IMR-90 (cell line): Measurements from ENCODE around the gene NCOA5. TPM values are rescaled to one million over a fixed set of nuclear protein-coding genes. Genes with fewer than 3 reads are reported as not detected.

Experiments used
- ATAC-seq: fragments of 200-7000 bp; cut with Tn5 transposase; 2 replicates; pipeline ENCODE4 v1.9.1; 2020; ENCODE audit warnings: low read depth, mild to moderate bottlenecking, moderate library complexity
- BruUV-seq: library from RNA; stranded (reverse); fragments of 400-500 nt; replicated peaks from 2 replicates; lab custom pipeline; 2021; lab: Mats Ljungman, UMichigan
- CTCF ChIA-PET: fragments of 300-600 bp; formaldehyde crosslinking; extraction: SDS; loops from one replicate; lab custom pipeline; 2021; ENCODE audit warnings: antibody characterized with exemption; lab: Yijun Ruan, JAX
- POLR2A ChIA-PET: fragments of 300-600 bp; sonication (Branson Sonifier 250); formaldehyde crosslinking; loops from one replicate; lab custom pipeline; 2022; ENCODE audit warnings: antibody characterized with exemption; ENCODE audit not compliant: unreplicated experiment; lab: Charles Lee
- DNase-seq: peaks from one replicate; pipeline ENCODE4 v3.0.0; 2013
- H2AFZ ChIP-seq: replicated peaks from 2 replicates; pipeline ENCODE3; 2013; ENCODE audit warnings: low read length, mild to moderate bottlenecking; ENCODE audit not compliant: poor library complexity
- H2AK5ac ChIP-seq: 2 replicates; pipeline ENCODE4 v1.6.1; 2013; ENCODE audit warnings: low read depth, low read length, inconsistent platforms
- H2AK9ac ChIP-seq: replicated peaks from 2 replicates; pipeline ENCODE3; 2013; ENCODE audit warnings: mild to moderate bottlenecking, low read depth, low read length, moderate library complexity; ENCODE audit not compliant: poor library complexity
- H2BK120ac ChIP-seq: 2 replicates; pipeline ENCODE4 v1.6.1; 2013; ENCODE audit warnings: low read depth, low read length, inconsistent platforms
- H2BK15ac ChIP-seq: 3 replicates; pipeline ENCODE4 v1.6.1; 2013; ENCODE audit warnings: low read depth, low read length, inconsistent platforms
- H2BK20ac ChIP-seq: 2 replicates; pipeline ENCODE4 v1.6.1; 2013; ENCODE audit warnings: low read depth, mild to moderate bottlenecking, inconsistent platforms, low read length, moderate library complexity
- H2BK5ac ChIP-seq: 2 replicates; pipeline ENCODE4 v1.6.1; 2013; ENCODE audit warnings: mild to moderate bottlenecking, low read depth, low read length, inconsistent platforms; ENCODE audit not compliant: poor library complexity, severe bottlenecking
- H3K14ac ChIP-seq: replicated peaks from 2 replicates; pipeline ENCODE4 v1.6.1; 2013; ENCODE audit warnings: low read depth, low read length, inconsistent platforms
- H3K18ac ChIP-seq: 2 replicates; pipeline ENCODE4 v1.6.1; 2013; ENCODE audit warnings: low read depth, low read length, control low read depth
- H3K23ac ChIP-seq: 2 replicates; pipeline ENCODE4 v1.6.1; 2013; ENCODE audit warnings: low read depth, low read length, inconsistent platforms
- H3K27ac ChIP-seq: 2 replicates; pipeline ENCODE4 v1.5.1; 2013; ENCODE audit warnings: mild to moderate bottlenecking, control low read depth, low read length; ENCODE audit not compliant: insufficient read depth
- H3K27me3 ChIP-seq: 2 replicates; pipeline ENCODE4 v1.6.1; 2013; ENCODE audit warnings: low read length; ENCODE audit not compliant: control insufficient read depth, insufficient read depth
- H3K36me3 ChIP-seq: 2 replicates; pipeline ENCODE4 v1.6.1; 2013; ENCODE audit warnings: low read length, mixed read lengths; ENCODE audit not compliant: control insufficient read depth, insufficient read depth
- H3K4ac ChIP-seq: 2 replicates; pipeline ENCODE4 v1.6.1; 2013; ENCODE audit warnings: low read depth, low read length, inconsistent platforms
- H3K4me1 ChIP-seq: 2 replicates; pipeline ENCODE4 v1.6.1; 2013; ENCODE audit warnings: low read length, mixed read lengths; ENCODE audit not compliant: control insufficient read depth, insufficient read depth
- H3K4me2 ChIP-seq: 2 replicates; pipeline ENCODE4 v1.6.1; 2013; ENCODE audit warnings: low read depth, mild to moderate bottlenecking, control low read depth, low read length, moderate library complexity
- H3K4me3 ChIP-seq: 2 replicates; pipeline ENCODE4 v1.5.1; 2013; ENCODE audit warnings: low read depth, mild to moderate bottlenecking, control low read depth, low read length, moderate library complexity; ENCODE audit not compliant: insufficient read depth
- H3K56ac ChIP-seq: 2 replicates; pipeline ENCODE4 v1.6.1; 2013; ENCODE audit warnings: low read length, inconsistent platforms; ENCODE audit not compliant: insufficient read depth; ENCODE audit errors: extremely low read depth
- H3K79me1 ChIP-seq, 2 experiments: 2 replicates each; pipeline ENCODE4 v1.6.1; 2013; ENCODE audit warnings: low read length in 2 of 2, inconsistent platforms in 1 of 2, low read depth in 1 of 2
- H3K9ac ChIP-seq: 2 replicates; pipeline ENCODE4 v1.6.1; 2013; ENCODE audit warnings: low read depth, low read length, control low read depth
- H3K9me1 ChIP-seq: 2 replicates; pipeline ENCODE4 v1.6.1; 2013; ENCODE audit warnings: low read length, inconsistent platforms; ENCODE audit not compliant: insufficient read depth
- H3K9me3 ChIP-seq: 2 replicates; pipeline ENCODE4 v1.6.1; 2013; ENCODE audit warnings: low read length; ENCODE audit not compliant: control insufficient read depth, insufficient read depth
- H4K20me1 ChIP-seq: 2 replicates; pipeline ENCODE4 v1.6.1; 2013; ENCODE audit warnings: low read length, inconsistent platforms; ENCODE audit not compliant: insufficient read depth
- H4K5ac ChIP-seq: 2 replicates; pipeline ENCODE4 v1.6.1; 2013; ENCODE audit warnings: mild to moderate bottlenecking, low read depth, low read length, control low read depth
- H4K8ac ChIP-seq, 2 experiments: 2 replicates each; pipeline ENCODE4 v1.6.1; 2013; ENCODE audit warnings: low read depth in 2 of 2, low read length in 2 of 2, control low read depth in 1 of 2, inconsistent platforms in 1 of 2
- H4K91ac ChIP-seq: 2 replicates; pipeline ENCODE4 v1.6.1; 2013; ENCODE audit warnings: low read depth, low read length, inconsistent platforms; ENCODE audit not compliant: insufficient read depth
- CHD1 ChIP-seq: IDR thresholded peaks from 2 replicates; pipeline ENCODE4 v1.6.1; 2012; ENCODE audit warnings: low read depth, low read length, improper control_type of control experiment
- CTCF ChIP-seq: conservative IDR thresholded peaks from 2 replicates; pipeline ENCODE4 v1.5.1; 2012; ENCODE audit warnings: mild to moderate bottlenecking, low read depth, low read length, improper control_type of control experiment
- ELK1 ChIP-seq: fragments of 150-350 bp; IDR thresholded peaks from 2 replicates; pipeline ENCODE4 v1.6.1; 2016; ENCODE audit warnings: low read depth, mild to moderate bottlenecking, low read length, moderate library complexity, borderline replicate concordance
- FOS ChIP-seq: fragments of 150-350 bp; IDR thresholded peaks from 2 replicates; pipeline ENCODE4 v1.6.1; 2016; ENCODE audit warnings: low read depth, low read length
- MXI1 ChIP-seq: IDR thresholded peaks from 2 replicates; pipeline ENCODE4 v1.6.1; 2012; ENCODE audit warnings: low read depth, mild to moderate bottlenecking, low read length, moderate library complexity, borderline replicate concordance
- WGBS, 2 experiments: methylation state at CpG; one replicate each; pipeline versions ENCODE4 v1.1.5 to v1.1.7; 2013; ENCODE audit warnings: missing lambda C conversion rate in 2 of 2; ENCODE audit not compliant: insufficient read length in 1 of 2; ENCODE audit errors: extremely low coverage in 2 of 2; 5-methylcytosine and 5-hydroxymethylcytosine counted together
- dilution Hi-C: fragments of 300-500 bp; cut with HindIII; formaldehyde crosslinking; loops from one replicate; pipeline ENCODE4 v1.14.3; 2018; ENCODE audit warnings: low sequenced_read_pairs; ENCODE audit not compliant: unreplicated experiment
- in situ Hi-C: fragments of 300-500 bp; cut with MboI; formaldehyde crosslinking; loops from 3 replicates; pipeline ENCODE4 v1.14.3; 2019; ENCODE audit warnings: low sequenced_read_pairs, inconsistent platforms, mixed read lengths
- intact Hi-C: fragments of 100-400 bp; cut with micrococcal nuclease; formaldehyde crosslinking; loops from 2 replicates; pipeline ENCODE4 v1.10.0; 2022
- polyA plus RNA-seq, 3 experiments: library from polyadenylated mRNA; depleted of rRNA; stranded (reverse); fragments of >200 nt; gene quantifications; 2 replicates each; pipeline ENCODE4 v1.2.3, GENCODE V29; 2012; ENCODE audit warnings: low replicate concordance in 1 of 3
- total RNA-seq: library from RNA; depleted of rRNA; stranded (reverse); fragments of >200 nt; gene quantifications from 2 replicates; pipeline ENCODE4 v1.2.3, GENCODE V29; 2012

Gene NCOA5
- total and polyA plus RNA-seq, 2 of the 4 experiments (the other 2 are of a cell fraction) = 17.4 to 20.6 TPM

GRCh38 chr20:46027245-46027853, 62.4 kb downstream of the NCOA5 start:
- Histone ChIP-seq H3K4me1 (no peaks in the 10 kb centered on the region), H3K4ac (no peak overlapping the region), H3K14ac (no peak overlapping the region), H2AFZ (no peak overlapping the region), H4K20me1 (no peaks in the 10 kb centered on the region; the same call in 1 of the 2 replicates), H3K27ac (no peak overlapping the region), H4K5ac (no peak overlapping the region), H2BK15ac (no peak overlapping the region), H2BK20ac (no peak overlapping the region), H4K91ac (no peak overlapping the region), H3K56ac (no peak overlapping the region), H2BK5ac (no peak overlapping the region), H3K27me3 (peaks cover 59% of the 10 kb centered on the region), H3K36me3 (no peaks in the 10 kb centered on the region), H2BK120ac (no peak overlapping the region), H3K9me1 (no peaks in the 10 kb centered on the region), H3K18ac (no peak overlapping the region), H3K9ac (no peak overlapping the region), H3K23ac (no peak overlapping the region), H3K9me3 (peaks cover 2% of the 10 kb centered on the region; the same call in 1 of the 2 replicates), H3K79me1 (no peaks in the 10 kb centered on the region), H3K4me2 (no peak overlapping the region), H2AK5ac (no peak overlapping the region), H4K8ac (no peak overlapping the region), H2AK9ac (no peak overlapping the region), H3K4me3 (no peak overlapping the region)
- ChIA-PET CTCF (interaction anchor here (1.2 kb wide), 1 partner anchor 40 kb away, joined by 3 read pairs; no protein-coding TSS in a partner anchor), POLR2A (interaction anchor here (0.5 kb wide), 1 partner anchor 55 kb away, joined by 3 read pairs; no protein-coding TSS in a partner anchor)
- no TSS peak for BruUV-seq
- peak; percentile 61 for DNase-seq
- ATAC-seq = peak; percentile 83
- in situ Hi-C loops = no loop called here
- dilution Hi-C loops = no loop called here
- intact Hi-C loops = loop anchor here (1.0 kb wide), 1 partner anchor 14 kb away; no protein-coding TSS in a partner anchor
- no peak for TF ChIP-seq CHD1
- TF ChIP-seq CTCF = no peak
- no peak for TF ChIP-seq FOS
- no peak for TF ChIP-seq MXI1
- TF ChIP-seq ELK1 = no peak
- 20% methylated on average over 2 of the region's 4 CpGs; no CpG with 5 or more reads in 1 of the 2 experiments for WGBS, 2 experiments
